HepG2 (cell line): ENCODE measurements around the gene SIRT7. TPM values are rescaled to one million over a fixed set of nuclear protein-coding genes. Genes with fewer than 3 reads are reported as not detected.

Source experiments
- FOXC1 ChIP-seq: sonication (generic); formaldehyde crosslinking; IDR thresholded peaks from 2 replicates; pipeline ENCODE4 v1.8.0; 2022; ENCODE audit warnings: mild to moderate bottlenecking, missing genetic modification reagents, borderline replicate concordance
- GABPA ChIP-seq, 2 experiments: IDR thresholded peaks; 2 replicates each; pipeline ENCODE4 v1.6.1; 2011 to 2016; ENCODE audit warnings: low read depth in 2 of 2, low read length in 1 of 2, missing biosample characterization in 1 of 2, missing genetic modification characterization in 1 of 2
- JDP2 ChIP-seq: sonication (generic); formaldehyde crosslinking; IDR thresholded peaks from 2 replicates; pipeline ENCODE4 v1.8.1; 2022; ENCODE audit warnings: missing genetic modification reagents, borderline replicate concordance
- JUN ChIP-seq: sonication (generic); formaldehyde crosslinking; IDR thresholded peaks from 2 replicates; pipeline ENCODE4 v1.4.0; 2020; ENCODE audit warnings: mild to moderate bottlenecking, missing genetic modification reagents
- MYNN ChIP-seq: sonication (generic); formaldehyde crosslinking; IDR thresholded peaks from 2 replicates; pipeline ENCODE4 v1.4.0; 2020; ENCODE audit warnings: mild to moderate bottlenecking, low read depth, missing genetic modification reagents
- NFIB ChIP-seq: sonication (generic); formaldehyde crosslinking; IDR thresholded peaks from 2 replicates; pipeline ENCODE4 v1.9.0; 2021; ENCODE audit warnings: missing genetic modification reagents, mild to moderate bottlenecking, borderline replicate concordance
- PPARG ChIP-seq: conservative IDR thresholded peaks from 2 replicates; pipeline ENCODE4 v1.6.1; 2016; ENCODE audit warnings: missing biosample characterization, missing genetic modification reagents
- RAD21 ChIP-seq: fragments of 450-650 bp; formaldehyde crosslinking; IDR thresholded peaks from 2 replicates; pipeline ENCODE4 v1.5.0; 2020; ENCODE audit warnings: mild to moderate bottlenecking
- SALL2 ChIP-seq: sonication (generic); formaldehyde crosslinking; IDR thresholded peaks from 2 replicates; pipeline ENCODE4 v1.8.1; 2023; ENCODE audit warnings: mild to moderate bottlenecking, missing genetic modification reagents, inconsistent platforms
- SKI ChIP-seq: fragments of 450-650 bp; IDR thresholded peaks from one replicate; pipeline ENCODE4 v1.6.1; 2018; ENCODE audit warnings: mild to moderate bottlenecking; ENCODE audit not compliant: partially characterized antibody
- SNRNP70 ChIP-seq: fragments of 200-400 bp; formaldehyde crosslinking; IDR thresholded peaks from 2 replicates; pipeline ENCODE4 v1.6.1; 2017; ENCODE audit warnings: mild to moderate bottlenecking, low read depth, low read length, moderate library complexity
- SP140L ChIP-seq: sonication (generic); formaldehyde crosslinking; IDR thresholded peaks from 2 replicates; pipeline ENCODE4 v1.4.0; 2020; ENCODE audit warnings: missing genetic modification reagents, borderline replicate concordance
- TSC22D2 ChIP-seq: sonication (generic); formaldehyde crosslinking; IDR thresholded peaks from 2 replicates; pipeline ENCODE4 v1.5.1; 2020; ENCODE audit warnings: missing genetic modification reagents, mild to moderate bottlenecking, borderline replicate concordance
- ZNF121 ChIP-seq: sonication (generic); formaldehyde crosslinking; IDR thresholded peaks from 2 replicates; pipeline ENCODE4 v1.5.0; 2020; ENCODE audit warnings: mild to moderate bottlenecking, missing genetic modification reagents
- ZNF253 ChIP-seq: sonication (generic); formaldehyde crosslinking; IDR thresholded peaks from 2 replicates; pipeline ENCODE4 v1.8.0; 2022; ENCODE audit warnings: mild to moderate bottlenecking, missing genetic modification reagents, borderline replicate concordance
- ZNF720 ChIP-seq: sonication (generic); formaldehyde crosslinking; IDR thresholded peaks from 2 replicates; pipeline ENCODE4 v1.4.0; 2020; ENCODE audit warnings: missing genetic modification reagents
- ZNF749 ChIP-seq: sonication (generic); formaldehyde crosslinking; IDR thresholded peaks from 2 replicates; pipeline ENCODE4 v1.8.0; 2022; ENCODE audit warnings: mild to moderate bottlenecking, missing genetic modification reagents, moderate library complexity, borderline replicate concordance
- polyA plus RNA-seq, 8 experiments: library from polyadenylated mRNA; depleted of rRNA in 3 of 8; stranded (reverse) in 7 of 8; unstranded in 1 of 8; fragments of >200 nt; fragmentation: Illumina TruSeq in 4 of 8; extraction: Trizol in 4 of 8; gene quantifications; 2 replicates each; pipeline versions ENCODE4 v1.2.1 to v1.2.3, GENCODE V29; 2011 to 2016; ENCODE audit warnings: low read depth in 4 of 8, missing spikeins in 1 of 8, mixed read lengths in 1 of 8; ENCODE audit not compliant: insufficient read depth in 1 of 8
- total RNA-seq, 5 experiments: library from RNA; depleted of rRNA; stranded (reverse); fragments of >200 nt; fragmentation: Illumina TruSeq; extraction: Trizol; gene quantifications; 2 replicates each; pipeline ENCODE4 v1.2.3, GENCODE V29; 2016; ENCODE audit warnings: low read depth in 1 of 5
- TF ChIP-seq, protein P1 (sequence below): sonication (generic); formaldehyde crosslinking; IDR thresholded peaks from 2 replicates; pipeline ENCODE4 v1.4.0; 2020; ENCODE audit warnings: missing genetic modification reagents, borderline replicate concordance
- TF ChIP-seq, protein P2 (sequence below): sonication (generic); formaldehyde crosslinking; IDR thresholded peaks from 2 replicates; pipeline ENCODE4 v1.8.1; 2023; ENCODE audit warnings: mild to moderate bottlenecking, missing genetic modification reagents, borderline replicate concordance
- TF ChIP-seq, protein P3 (sequence below): sonication (generic); formaldehyde crosslinking; IDR thresholded peaks from 2 replicates; pipeline ENCODE4 v1.5.0; 2020; ENCODE audit warnings: missing genetic modification reagents
- TF ChIP-seq, protein P4 (sequence below): sonication (generic); formaldehyde crosslinking; IDR thresholded peaks from 2 replicates; pipeline ENCODE4 v1.4.0; 2020; ENCODE audit warnings: mild to moderate bottlenecking, missing genetic modification reagents
- TF ChIP-seq, protein P5 (sequence below): fragments of 450-650 bp; IDR thresholded peaks from 2 replicates; pipeline ENCODE4 v1.6.1; 2017

SIRT7 gene
- total and polyA plus RNA-seq, 2 of the 13 experiments (the other 11 are each of a cell fraction or from before 2014, with no cell fraction given), result 8.3 to 24.8 TPM

DNA sequence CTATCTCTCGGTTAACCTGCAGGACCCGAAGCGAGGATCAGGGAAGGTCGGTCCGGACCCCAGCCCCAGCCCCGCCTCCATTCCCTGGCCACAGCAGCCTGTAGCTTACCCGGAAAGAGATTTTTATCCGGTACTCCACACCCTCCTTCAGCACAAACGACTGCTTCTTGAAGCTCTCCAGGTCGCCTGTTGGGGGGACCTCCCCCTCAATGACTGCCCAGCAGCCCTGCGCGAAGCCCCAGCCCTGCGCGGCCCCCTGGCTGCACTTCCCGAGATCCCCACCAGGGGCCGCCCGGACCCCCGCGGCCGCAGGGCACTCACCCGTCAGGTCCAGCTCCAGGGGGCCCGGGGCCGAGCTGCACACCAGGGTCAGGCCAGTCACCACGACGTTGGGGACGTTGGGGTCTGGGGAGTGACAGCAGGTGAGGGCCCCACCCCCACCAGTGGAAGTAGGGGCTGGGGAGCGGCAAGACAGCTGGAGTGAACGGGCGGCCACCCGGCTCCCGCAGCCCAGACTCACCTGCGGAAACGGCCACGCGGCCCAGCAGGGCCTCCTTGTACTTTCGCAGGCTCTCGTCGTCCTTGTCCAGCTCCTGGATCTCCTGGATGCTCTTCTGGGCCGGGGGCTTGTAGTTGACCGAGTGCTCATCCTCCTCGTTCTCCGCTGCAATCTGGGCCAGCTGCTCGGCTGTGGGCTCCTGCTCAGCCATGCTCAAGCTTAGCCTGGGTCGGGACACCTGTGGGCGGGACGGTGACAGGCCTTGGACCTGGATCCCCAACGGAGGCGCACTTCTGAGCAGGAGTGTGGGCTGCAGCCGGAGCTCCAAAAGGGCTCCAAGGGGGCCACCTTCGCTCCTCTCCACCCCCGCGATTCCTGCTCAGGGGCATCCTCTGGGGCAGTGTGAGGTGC, 48.5 kb downstream of the SIRT7 start (continued):
- no peak for TF ChIP-seq JDP2 (CRISPR knock-in tag)
- no peak for TF ChIP-seq ZNF720 (CRISPR knock-in tag)
- TF ChIP-seq FOXC1, result no peak
- TF ChIP-seq NFIB (CRISPR knock-in tag), result peak; percentile 61; the same call in 1 of the 2 replicates
- TF ChIP-seq RAD21, result peak; percentile 64; the same call in 1 of the 2 replicates
- TF ChIP-seq, protein P1, sequence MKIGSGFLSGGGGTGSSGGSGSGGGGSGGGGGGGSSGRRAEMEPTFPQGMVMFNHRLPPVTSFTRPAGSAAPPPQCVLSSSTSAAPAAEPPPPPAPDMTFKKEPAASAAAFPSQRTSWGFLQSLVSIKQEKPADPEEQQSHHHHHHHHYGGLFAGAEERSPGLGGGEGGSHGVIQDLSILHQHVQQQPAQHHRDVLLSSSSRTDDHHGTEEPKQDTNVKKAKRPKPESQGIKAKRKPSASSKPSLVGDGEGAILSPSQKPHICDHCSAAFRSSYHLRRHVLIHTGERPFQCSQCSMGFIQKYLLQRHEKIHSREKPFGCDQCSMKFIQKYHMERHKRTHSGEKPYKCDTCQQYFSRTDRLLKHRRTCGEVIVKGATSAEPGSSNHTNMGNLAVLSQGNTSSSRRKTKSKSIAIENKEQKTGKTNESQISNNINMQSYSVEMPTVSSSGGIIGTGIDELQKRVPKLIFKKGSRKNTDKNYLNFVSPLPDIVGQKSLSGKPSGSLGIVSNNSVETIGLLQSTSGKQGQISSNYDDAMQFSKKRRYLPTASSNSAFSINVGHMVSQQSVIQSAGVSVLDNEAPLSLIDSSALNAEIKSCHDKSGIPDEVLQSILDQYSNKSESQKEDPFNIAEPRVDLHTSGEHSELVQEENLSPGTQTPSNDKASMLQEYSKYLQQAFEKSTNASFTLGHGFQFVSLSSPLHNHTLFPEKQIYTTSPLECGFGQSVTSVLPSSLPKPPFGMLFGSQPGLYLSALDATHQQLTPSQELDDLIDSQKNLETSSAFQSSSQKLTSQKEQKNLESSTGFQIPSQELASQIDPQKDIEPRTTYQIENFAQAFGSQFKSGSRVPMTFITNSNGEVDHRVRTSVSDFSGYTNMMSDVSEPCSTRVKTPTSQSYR (CRISPR knock-in tag), result peak; percentile 36; the same call in 1 of the 2 replicates
- TF ChIP-seq, protein P2, sequence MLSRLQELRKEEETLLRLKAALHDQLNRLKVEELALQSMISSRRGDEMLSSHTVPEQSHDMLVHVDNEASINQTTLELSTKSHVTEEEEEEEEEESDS (CRISPR knock-in tag), result no peak; the same call in 1 of the 2 replicates
- TF ChIP-seq, protein P3, sequence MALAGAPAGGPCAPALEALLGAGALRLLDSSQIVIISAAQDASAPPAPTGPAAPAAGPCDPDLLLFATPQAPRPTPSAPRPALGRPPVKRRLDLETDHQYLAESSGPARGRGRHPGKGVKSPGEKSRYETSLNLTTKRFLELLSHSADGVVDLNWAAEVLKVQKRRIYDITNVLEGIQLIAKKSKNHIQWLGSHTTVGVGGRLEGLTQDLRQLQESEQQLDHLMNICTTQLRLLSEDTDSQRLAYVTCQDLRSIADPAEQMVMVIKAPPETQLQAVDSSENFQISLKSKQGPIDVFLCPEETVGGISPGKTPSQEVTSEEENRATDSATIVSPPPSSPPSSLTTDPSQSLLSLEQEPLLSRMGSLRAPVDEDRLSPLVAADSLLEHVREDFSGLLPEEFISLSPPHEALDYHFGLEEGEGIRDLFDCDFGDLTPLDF (CRISPR knock-in tag), result peak; percentile 41; the same call in 1 of the 2 replicates
- TF ChIP-seq SP140L (CRISPR knock-in tag), result no peak
- TF ChIP-seq ZNF749, result peak; percentile 55; the same call in 1 of the 2 replicates
- TF ChIP-seq ZNF253 (CRISPR knock-in tag), result peak; percentile 64; the same call in 1 of the 2 replicates
- TF ChIP-seq PPARG (CRISPR knock-in tag), result no peak
- TF ChIP-seq TSC22D2 (CRISPR knock-in tag), result 0 out of 2 replicates have a peak, but pooled peaks have one; percentile 4
- no peak for TF ChIP-seq JUN (CRISPR knock-in tag)
- TF ChIP-seq, protein P4, sequence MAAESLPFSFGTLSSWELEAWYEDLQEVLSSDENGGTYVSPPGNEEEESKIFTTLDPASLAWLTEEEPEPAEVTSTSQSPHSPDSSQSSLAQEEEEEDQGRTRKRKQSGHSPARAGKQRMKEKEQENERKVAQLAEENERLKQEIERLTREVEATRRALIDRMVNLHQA (CRISPR knock-in tag), result no peak
- peak; percentile 57; the same call in 1 of the 2 replicates for TF ChIP-seq SALL2 (CRISPR knock-in tag)
- no peak for TF ChIP-seq GABPA (IDR thresholded peaks at IDR 0.05; ENCODE audit: low read depth, low read length)
- no peak for TF ChIP-seq GABPA (CRISPR knock-in tag; IDR thresholded peaks at IDR 0.05; ENCODE audit: low read depth)
- TF ChIP-seq MYNN (CRISPR knock-in tag), result no peak
- TF ChIP-seq, protein P5, sequence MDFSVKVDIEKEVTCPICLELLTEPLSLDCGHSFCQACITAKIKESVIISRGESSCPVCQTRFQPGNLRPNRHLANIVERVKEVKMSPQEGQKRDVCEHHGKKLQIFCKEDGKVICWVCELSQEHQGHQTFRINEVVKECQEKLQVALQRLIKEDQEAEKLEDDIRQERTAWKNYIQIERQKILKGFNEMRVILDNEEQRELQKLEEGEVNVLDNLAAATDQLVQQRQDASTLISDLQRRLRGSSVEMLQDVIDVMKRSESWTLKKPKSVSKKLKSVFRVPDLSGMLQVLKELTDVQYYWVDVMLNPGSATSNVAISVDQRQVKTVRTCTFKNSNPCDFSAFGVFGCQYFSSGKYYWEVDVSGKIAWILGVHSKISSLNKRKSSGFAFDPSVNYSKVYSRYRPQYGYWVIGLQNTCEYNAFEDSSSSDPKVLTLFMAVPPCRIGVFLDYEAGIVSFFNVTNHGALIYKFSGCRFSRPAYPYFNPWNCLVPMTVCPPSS, result no peak
- TF ChIP-seq SKI, result no peak
- no peak for TF ChIP-seq SNRNP70
- no peak; the same call in 1 of the 2 replicates for TF ChIP-seq ZNF121
